T-helper 1 cell (primary cell): Measurements from ENCODE around the gene WSCD2.

ENCODE experiments used
- DNase-seq, 5 donors: peaks; one replicate each; pipeline ENCODE4 v3.0.0-alpha.2; 2012 to 2020

Gene WSCD2

DNA sequence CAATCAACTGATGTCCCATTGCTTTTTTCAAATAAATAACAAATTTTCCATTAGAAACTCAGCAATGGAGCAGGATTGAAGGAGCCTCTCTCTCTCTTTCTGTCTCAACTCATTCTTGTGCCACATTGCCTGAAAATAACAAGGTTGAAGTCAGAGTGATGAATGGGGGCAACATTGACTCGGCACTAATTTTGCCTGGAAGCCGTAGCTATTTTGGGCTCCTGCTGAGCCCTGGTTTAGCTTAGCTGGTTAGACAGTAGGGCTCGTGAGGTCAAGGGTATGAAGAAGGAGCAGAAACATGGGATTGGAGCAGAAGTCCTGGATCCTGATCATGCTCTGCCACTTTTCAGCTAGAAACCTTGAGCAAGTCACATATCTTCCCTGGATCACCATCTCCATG, 38.9 kb downstream of the WSCD2 start:
- no peak for DNase-seq

DNA sequence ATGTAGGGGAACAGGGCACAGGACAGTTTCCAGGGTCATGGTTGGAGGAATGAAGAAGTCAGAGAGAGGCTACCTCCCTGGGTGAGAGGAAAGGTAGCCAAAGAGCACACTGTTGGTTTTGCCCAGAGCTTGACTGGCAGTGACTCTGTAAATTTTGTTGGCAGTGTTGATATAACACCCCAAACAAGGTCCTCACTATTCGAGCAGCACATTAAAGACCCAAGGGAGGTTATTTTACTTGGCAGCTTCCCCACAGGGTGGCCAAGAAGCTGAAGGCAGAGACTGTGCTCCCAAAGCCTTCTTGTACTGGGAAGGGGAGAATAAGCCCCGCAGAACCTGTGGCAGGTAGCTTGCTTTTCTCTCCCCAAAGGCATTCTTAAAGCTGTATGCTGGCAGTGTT, 40.6 kb downstream of the WSCD2 start:
- DNase-seq: no peak

DNA sequence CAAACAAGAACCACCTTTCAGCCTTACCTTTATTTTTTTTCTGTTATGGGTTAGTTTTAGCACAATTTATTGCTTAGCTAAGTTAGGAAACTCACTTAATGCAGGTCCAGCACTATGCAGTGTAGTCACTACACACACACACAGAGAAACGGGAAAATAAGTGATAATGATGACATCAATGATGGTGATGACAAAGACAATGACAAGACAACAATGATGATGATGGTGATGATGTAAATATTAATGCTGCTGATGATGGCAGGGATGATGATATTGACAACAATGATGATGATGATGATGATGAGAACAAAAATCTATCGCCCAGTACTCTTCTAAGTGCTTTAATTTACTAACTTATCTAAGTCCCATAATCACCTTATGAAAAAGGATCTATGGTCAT, 41.1 kb downstream of the WSCD2 start:
- no peak for DNase-seq

DNA sequence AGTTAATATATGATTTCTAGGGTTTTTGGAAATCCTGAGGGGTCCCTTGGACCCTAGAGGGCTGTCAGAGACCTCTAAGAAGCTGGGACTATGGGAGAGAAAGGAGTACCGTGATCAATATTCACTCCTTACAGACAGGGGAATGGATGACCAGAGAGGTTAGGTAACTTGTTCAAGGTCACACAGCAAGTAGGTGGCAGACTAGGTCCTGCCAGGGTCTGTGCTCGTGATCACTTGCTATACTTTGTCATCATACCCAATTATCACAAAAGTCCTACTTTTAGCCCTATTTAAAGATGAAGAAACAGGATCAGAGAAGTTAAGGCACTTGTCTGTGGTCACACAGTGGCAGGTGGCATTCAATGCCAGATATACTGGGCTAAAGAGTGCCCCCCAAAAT, 42.9 kb downstream of the WSCD2 start:
- no peak for DNase-seq

DNA sequence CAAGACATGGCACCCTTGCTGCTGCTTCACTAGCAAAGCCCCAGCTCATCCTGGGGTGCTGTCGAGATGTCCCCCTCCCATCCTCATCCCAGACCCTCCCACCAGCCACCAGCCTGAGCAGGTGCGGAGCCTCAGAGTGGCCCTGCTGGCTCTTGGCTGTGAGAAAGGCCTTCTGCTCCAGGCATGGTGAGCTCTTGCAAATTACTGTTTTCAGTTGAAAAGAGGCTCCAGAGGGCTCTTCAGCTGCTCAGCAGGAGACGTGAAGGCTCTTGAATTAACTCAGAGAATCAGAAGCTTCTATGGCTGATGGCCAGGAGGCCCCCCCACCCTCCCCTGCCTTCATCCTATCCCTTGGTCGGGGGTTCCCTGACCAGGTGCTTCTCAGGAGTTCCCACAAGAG, 44.1 kb downstream of the WSCD2 start:
- DNase-seq: no peak

DNA sequence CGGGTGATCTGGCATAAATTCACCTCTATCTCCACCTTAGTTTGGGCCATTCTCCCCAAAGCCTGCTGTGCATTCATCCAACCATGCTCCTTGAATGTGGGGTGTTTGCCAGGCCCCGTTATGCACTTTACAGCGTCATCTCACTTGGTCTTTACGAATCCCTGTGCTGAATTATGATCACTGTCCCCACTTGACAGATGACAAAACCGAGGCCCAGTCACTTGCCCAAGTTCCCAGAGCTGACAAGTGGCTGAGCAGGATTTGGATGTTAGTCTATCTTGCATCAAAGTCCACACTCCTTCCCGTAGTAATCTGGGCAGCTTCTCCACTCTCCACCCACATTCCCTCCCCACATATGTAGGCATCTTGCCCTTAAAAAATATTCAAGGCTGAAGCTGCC, 44.8 kb downstream of the WSCD2 start:
- DNase-seq: no peak

DNA sequence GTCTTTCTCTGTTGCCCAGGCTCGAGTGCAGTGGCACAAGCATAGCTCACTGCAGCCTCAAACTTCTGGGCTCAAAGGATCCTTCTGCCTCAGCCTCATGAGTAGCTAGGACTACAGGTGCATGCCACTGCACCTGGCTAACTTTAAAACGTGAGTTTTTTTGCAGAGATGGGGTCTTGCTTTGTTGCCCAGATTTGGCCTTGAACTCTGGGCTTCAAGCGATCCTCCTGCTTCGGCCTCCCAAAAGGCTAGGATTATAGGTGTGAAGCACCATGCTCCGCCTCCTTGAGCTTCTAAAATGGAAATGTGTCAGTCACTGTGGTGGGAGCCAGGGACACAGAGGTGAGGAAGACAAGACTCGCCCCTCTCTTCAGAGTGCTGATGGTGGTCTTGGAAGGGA, 45.6 kb downstream of the WSCD2 start:
- DNase-seq: no peak

DNA sequence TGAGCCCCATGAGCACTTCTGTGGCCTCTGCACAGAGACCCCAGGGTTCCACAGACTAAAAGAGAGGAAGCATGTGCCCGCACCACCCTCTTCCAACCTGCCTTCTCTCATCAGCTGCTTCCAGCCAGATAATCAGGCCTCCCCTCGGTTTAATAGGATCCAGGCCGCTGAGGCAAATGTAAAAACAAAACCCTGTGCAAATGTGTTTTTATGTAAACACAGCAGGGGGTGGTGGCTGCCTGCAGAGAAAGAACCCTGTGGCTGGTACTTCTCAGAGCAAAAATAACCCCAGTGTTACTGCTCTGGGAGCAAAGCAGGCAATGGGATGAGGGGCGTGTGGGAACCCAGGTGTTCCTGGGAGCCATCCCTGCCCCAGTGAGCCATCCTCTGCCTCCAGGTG, 46.2 kb downstream of the WSCD2 start:
- no peak for DNase-seq

DNA sequence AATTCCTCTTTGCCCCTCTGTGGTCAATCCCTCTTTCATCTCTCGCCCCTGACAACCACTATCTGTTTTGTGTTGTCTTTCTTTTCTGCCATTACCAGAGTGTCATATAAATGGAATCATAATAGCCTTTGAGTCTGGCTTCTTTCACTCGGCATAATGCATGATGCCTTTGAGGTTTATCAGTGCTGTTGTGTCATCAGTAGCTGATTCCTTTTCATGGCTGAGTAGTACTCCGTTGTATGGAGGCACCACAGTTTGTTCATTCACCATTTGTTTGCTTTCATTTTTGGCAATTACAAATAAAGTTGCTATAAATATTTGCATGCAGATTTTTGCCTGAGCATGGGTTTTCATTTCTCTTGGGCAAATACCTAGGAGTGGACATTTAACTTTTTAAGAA, 47.2 kb downstream of the WSCD2 start:
- no peak for DNase-seq

DNA sequence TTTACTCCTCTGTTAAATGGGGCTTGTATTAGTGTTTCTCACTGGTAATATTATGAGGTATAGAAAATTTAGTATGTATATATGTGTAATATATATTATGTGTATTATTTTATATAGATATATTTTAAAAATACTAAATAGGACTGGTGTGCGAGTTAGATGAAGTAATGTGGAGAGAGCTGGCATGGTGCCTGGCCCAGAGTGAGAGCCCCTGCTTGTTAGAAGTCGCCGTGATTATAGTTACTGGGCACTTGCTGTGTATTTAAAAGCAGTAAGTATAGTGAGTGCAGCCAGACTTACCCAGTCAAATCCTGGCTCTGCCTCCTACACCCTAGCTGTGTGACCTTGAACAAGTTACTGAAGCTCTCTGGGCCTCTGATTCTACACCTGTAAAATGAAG, 48.0 kb downstream of the WSCD2 start:
- DNase-seq: no peak

DNA sequence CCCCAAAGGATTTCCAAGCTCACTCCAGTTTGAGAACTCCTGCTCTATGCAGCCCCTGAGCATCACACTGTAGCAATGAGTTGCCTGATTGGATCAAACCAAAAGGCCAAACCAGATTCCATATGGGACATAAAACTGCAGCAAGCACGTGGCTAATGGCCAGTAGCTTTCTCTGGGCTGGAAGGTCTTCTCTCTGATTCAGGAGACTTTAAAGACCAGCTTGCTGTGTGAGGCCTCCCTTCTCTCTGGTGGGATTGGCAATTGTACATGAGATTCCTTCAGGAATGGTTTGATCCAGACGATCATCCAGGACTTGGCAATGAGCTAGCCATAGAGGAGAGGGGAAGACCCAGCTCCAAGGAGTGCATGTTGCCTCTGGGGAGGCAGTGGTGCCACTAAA, 50.2 kb downstream of the WSCD2 start:
- DNase-seq: no peak

DNA sequence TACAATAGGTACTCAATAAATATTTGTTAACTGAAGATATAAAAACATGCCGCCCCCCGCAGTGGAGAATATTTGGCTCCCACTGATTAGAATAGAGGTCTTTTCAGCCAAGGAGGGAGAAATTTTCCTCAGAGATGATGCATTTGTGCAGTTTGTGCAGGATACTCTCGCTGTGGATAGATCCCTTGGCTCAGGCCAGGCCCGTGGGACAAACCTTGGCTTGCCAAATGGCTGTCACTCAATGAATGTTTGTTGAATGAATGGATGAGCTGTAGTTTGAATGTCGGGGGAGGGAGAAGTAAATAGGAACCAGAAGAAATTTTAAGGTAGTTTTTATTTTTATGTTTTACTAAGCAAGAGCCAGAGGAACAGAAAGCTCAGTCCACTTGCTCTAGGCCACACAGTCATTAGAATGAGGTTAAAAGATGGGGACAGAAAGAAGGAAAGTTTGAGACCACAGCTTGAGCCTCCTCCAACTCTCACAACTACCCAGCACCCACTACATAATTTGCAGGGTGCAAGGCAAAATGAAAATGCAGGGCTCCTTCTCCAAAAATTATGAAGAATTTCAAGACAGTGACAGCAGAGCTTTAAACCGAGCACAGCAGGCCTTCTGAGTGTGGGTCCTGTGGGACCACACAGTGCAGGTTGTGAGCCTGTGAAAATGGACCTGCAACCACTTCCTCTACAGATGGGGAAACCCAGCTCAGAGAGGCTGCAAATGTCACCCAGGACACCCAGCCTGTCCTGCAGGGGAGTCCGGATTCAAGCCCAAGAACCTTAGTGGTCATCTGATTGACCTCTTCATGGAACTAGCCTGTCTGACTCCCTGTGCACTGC, 51.4 kb downstream of the WSCD2 start:
- DNase-seq: no peak

DNA sequence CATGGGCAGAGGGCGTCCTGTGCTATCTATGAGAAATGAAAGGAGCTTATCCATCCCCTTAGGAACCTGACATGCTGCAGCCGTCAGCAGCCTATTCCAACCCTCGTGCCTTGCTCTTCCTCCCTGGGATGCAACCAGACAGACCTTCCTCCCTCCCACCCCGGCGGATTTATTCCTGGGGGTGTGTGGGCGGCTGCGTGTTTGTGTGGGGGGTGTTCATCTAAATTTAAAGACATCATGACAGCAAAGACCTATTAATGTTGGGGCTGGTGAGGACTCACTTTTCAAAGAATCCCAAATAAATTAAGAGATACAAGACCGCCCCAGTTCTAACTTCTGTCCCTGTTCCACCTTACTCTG, 52.0 kb downstream of the WSCD2 start:
- no peak for DNase-seq

DNA sequence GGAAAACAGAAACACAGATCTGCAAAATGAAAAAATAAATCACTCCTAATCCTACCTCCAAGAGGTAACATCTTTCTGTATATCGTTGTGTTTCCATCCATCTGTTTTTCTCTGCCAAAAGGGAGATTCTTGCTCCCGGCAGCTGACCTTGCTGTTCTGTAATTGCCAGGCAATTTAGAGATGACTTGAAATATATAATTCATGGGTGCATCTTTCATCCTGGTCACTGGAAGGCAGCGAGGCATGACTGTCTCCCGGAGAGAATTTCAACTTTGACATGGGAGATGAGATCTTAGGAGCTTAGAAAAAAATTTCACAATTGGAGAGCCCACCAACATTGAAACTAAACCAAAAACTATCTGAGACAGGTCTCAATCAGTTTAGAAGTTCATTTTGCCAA, 53.0 kb downstream of the WSCD2 start:
- no peak for DNase-seq

DNA sequence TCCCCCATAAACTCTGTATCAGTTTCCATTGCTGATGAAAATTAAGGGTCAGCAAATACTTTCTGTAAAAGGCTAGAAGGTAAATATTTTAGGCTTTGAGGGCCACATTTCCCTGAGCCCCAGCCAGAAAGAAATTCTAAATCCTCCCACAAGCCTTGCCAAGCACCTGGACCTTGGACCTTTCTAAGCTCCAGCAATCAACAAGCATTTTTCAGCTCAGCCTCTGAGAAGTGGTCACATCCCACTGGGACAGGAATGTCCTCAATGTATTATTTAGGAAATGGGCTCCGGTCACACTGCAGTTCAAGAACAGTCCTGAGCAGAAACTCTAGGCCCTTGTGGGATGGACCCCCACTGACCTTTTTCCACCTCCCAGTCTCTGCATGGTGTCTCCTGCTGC, 55.9 kb downstream of the WSCD2 start:
- no peak for DNase-seq

DNA sequence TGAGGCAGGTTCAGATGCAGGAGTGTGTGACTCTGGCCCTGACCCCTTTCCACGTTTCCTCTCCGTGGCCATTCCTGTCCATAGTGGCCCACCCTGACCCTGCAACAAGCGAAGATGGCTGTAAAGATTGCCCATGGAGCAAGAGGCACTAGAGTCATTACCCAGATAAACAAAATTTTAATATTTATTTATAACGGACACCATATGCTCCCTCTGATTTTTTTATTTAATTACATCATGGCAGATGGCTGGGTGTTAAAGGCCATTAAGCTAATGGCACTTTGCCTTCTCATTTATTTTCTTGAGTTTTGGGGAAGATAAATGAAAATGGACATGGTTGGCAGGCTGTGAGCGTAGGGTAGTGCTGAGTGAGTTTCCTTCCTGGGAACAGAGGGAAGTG, 58.7 kb downstream of the WSCD2 start:
- no peak for DNase-seq

DNA sequence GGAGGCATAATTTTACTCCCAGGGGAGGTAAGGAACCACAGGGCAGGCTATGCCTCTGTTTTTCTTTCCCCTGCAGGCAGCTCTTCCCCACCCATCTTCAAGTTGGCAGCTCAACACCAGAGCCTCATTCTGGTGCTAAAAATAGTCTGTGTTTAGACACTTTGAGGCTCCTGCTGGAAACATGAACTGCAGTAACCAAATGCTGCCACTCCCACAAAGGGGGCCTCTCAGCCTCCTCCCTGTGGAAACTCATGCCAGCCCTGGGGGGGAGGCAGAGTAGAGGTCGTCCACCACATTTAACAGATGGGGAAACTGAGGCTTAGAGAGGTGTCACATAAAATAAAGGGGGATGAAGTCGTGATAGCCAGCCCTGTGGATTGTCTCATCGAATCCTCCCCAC, 61.4 kb downstream of the WSCD2 start:
- DNase-seq: no peak

DNA sequence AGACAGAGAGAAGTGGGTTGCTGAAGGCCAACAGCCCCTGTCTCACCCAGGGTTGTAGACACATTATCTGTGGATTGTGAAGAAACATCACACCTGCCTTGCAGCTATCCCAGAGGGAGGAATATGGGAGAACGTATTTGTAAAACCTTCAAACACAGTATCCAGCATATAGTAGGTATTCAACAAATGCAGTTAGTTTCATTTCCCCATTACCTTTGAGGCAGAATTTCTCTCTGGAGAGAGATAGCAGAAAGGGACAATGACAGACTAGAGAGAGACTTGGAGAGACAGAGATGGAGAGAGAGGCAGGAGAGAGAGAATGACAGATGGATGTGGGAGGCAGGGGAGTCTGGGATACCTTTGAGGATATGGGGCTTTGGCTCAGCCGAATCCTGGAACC, 62.0 kb downstream of the WSCD2 start:
- DNase-seq: no peak

DNA sequence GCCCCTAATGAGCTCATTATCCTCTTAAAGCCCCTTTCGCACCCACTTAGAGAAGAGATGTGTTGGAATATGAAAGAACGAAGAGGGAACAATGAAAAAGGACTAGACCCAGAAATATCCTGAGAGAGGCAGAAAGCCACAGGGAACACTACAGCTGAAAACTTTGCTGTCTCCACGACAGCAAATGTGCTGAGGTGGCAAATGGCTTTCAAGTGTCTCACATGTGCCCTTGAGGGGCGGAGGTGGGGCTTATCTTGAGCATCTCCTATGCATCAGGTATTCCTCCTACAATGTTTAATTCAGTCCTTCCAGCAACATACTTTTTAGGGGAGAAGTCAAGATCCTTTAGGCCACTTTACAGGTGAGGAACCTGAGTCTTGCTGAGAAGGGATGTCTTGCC, 62.9 kb downstream of the WSCD2 start:
- DNase-seq: no peak

DNA sequence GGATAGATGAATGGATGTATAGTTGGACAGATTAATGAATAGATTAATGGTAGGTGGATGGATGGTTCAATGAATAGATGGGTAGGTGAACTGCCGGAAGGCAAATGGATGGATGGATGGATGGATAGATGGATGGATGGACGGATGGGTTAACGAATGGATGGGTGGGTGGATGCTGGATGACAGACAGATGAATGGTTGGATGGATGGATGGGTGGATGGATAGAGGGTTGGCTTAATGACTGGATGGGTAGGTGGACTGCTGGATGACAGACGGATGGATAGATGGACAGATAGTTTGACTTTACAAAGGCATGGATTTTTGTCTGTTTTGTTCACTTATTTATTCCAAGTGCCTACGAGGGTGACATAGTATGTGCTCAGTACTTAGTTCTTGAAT, 64.4 kb downstream of the WSCD2 start:
- no peak for DNase-seq

DNA sequence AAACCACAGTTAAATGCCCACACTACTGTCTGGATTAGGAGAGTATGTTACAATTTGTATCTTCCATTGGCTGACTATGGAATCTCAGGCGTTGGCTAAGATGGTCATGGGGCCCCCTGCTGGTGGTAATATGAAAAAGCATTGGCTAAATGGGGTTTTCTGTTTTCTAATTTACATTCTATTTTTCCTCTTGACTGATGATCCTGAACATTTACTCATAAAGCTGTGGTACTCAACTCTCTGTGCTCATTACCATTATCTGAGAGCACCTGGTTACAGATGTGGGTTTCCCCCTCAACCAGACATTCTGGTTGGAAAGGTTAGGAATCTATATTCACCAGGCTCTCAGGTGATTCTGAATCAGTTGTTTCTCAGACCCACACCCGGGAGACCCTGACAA, 64.8 kb downstream of the WSCD2 start:
- DNase-seq: peak in 1 of 5 donors; percentile 12

DNA sequence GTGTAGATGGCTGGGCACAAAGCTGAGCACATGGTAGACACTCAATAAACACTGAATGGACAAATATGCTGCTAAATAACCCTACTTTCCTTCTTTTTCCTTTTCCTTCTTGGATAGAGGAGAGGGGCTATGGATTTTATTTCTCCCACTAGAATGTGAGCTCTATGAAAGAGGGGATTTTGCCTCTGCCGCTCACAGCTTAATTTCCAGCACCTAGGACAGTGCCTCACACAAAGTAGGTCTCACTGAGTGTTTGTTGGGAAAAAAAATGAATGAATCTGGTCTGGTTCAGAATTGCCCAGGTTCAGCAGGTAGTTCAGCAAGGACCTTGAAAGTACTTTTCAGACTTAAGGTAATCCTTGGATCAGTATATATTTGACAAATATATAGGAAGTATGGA, 65.5 kb downstream of the WSCD2 start:
- DNase-seq: no peak

DNA sequence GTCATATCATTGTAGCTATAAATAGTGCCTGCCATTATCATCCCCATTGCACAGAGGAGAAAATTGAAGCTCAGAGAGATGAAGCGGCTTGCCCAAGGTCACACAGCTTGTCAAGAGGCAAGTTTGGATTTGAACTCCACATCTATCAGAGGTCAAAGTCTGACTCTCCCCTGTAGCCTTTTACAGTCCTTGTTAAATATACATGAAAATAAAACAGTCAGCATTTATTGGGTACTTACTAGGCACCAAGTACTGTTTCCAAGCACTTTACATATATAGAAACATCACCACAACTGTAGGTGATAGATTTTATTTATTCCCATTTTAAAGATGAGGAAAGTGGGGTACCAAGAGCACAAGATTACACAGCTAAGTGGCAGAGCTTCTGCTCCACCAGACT, 67.2 kb downstream of the WSCD2 start:
- DNase-seq: no peak

DNA sequence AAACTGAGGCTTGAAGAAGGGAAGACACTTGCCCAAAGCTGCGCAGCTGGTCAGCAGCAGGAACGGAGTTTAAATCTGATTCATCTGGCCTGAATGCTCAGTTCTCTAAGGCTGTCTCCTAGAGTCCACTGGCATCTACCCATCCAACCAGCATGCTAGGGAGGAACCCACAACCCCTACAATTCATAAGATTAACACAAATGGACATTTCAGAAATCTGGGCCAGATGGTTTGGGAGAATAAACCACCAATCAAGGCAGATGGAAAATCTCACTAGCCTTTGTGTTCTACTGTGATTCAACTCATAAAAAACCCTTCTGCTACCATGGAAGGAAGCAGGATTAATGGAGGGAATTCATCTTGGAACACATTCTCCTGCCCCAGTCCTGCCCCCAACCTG, 67.8 kb downstream of the WSCD2 start:
- no peak for DNase-seq

DNA sequence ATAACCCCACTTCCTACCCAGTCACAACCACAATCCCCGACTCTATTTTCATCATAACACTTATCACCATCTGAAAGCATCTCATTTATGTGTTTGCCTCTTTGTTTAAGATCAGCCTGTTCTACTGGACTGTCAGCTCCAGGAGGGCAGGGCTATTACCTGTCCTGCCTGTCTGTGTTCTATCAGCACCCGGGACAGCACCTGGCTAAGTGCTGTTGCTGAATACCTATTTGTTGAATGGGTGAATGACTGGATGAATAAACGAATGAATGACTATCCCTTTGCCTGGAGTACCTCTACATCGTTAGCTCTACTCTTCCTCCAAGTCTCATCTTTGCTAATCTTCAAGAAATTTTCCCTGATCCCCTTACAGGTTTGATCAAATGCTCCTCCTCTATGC, 69.0 kb downstream of the WSCD2 start:
- DNase-seq: no peak

DNA sequence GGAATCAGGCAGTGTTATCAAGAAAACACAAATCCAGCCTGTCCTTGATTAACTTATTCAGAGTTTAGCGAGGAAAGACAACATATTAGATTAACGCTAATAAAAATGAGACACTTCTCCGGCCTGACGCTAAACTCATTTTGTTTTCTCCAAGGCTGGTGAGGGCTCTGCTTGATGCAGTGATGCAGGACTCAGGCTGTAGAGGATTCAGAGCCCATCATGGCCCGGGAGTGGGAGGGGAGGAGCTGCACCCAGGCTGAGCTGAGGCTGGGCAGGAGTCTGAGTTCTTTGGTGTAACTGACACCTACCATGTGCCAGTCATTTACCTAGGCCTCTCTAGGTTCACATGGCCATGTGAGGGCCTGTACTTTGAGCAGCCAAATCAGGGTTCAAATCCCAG, 70.0 kb downstream of the WSCD2 start:
- DNase-seq: no peak
